Measurements from ENCODE around the gene POMGNT1.

The POMGNT1 gene

GRCh38 chr1:46153732-46154131 is 44.5 kb downstream of the POMGNT1 start:
- Histone ChIP-seq H3K4me1 (ENCODE audit: low read depth, poor library complexity, severe bottlenecking) (peaks cover 23% of the 10 kb centered on the region), H3K79me2 (ENCODE audit: insufficient read depth, low read depth) (no peaks in the 10 kb centered on the region), H3K4me3 (IDR thresholded peaks at IDR 0.05; ENCODE audit: insufficient read depth, low read depth, low read length) (no peak overlapping the region), H2AFZ (ENCODE audit: low read depth) (no peak overlapping the region), H4K20me1 (ENCODE audit: insufficient read depth) (no peaks in the 10 kb centered on the region), H3K9ac (no peak overlapping the region), H3K4me2 (peak overlapping the region; percentile 0; the same call in 1 of the 2 replicates), H3K27ac (no peak overlapping the region), H3K36me3 (ENCODE audit: insufficient read depth) (no peaks in the 10 kb centered on the region), H3K27me3 (ENCODE audit: insufficient read depth, low read depth) (no peaks in the 10 kb centered on the region)
- no peak for TF ChIP-seq CTCF (conservative IDR thresholded peaks at IDR 0.05; ENCODE audit: low read depth, low read length)

- H3K4me2 ChIP-seq, result peak overlapping the region; percentile 0; the same call in 1 of the 2 replicates
- no peak overlapping the region for H3K4me3 ChIP-seq (IDR thresholded peaks at IDR 0.05; ENCODE audit: insufficient read depth, low read depth, low read length)
- no peaks in the 10 kb centered on the region for H4K20me1 ChIP-seq (ENCODE audit: insufficient read depth)
- H2AFZ ChIP-seq (ENCODE audit: low read depth), result no peak overlapping the region
- no peaks in the 10 kb centered on the region for H3K79me2 ChIP-seq (ENCODE audit: insufficient read depth, low read depth)
- no peak overlapping the region for H3K27ac ChIP-seq
- H3K27me3 ChIP-seq (ENCODE audit: insufficient read depth, low read depth), result no peaks in the 10 kb centered on the region
- H3K4me1 ChIP-seq (ENCODE audit: low read depth, poor library complexity, severe bottlenecking), result peaks cover 18% of the 10 kb centered on the region
- H3K36me3 ChIP-seq (ENCODE audit: insufficient read depth), result no peaks in the 10 kb centered on the region
- no peak for TF ChIP-seq CTCF (conservative IDR thresholded peaks at IDR 0.05; ENCODE audit: low read depth, low read length)
- no peak overlapping the region for H3K9ac ChIP-seq
Measured at GRCh38 chr1:46153228-46153627, 45.0 kb downstream of the POMGNT1 start.

GRCh38 chr1:46152016-46152415 is 46.2 kb downstream of the POMGNT1 start:
- Histone ChIP-seq H3K4me2 (no peak overlapping the region), H3K9ac (no peak overlapping the region)

GRCh38 chr1:46150085-46150484 is 48.1 kb downstream of the POMGNT1 start:
- no peak for TF ChIP-seq CTCF (conservative IDR thresholded peaks at IDR 0.05; ENCODE audit: low read depth, low read length)

More at GRCh38 chr1:46152016-46152415, 46.2 kb downstream of the POMGNT1 start:
- Histone ChIP-seq H3K4me1 (ENCODE audit: low read depth, poor library complexity, severe bottlenecking) (peaks cover 8% of the 10 kb centered on the region), H2AFZ (ENCODE audit: low read depth) (no peak overlapping the region), H3K79me2 (ENCODE audit: insufficient read depth, low read depth) (no peaks in the 10 kb centered on the region), H4K20me1 (ENCODE audit: insufficient read depth) (no peaks in the 10 kb centered on the region), H3K36me3 (ENCODE audit: insufficient read depth) (no peaks in the 10 kb centered on the region), H3K27me3 (ENCODE audit: insufficient read depth, low read depth) (no peaks in the 10 kb centered on the region), H3K27ac (no peak overlapping the region), H3K4me3 (IDR thresholded peaks at IDR 0.05; ENCODE audit: insufficient read depth, low read depth, low read length) (no peak overlapping the region)
- TF ChIP-seq CTCF (conservative IDR thresholded peaks at IDR 0.05; ENCODE audit: low read depth, low read length), result no peak

More at GRCh38 chr1:46150085-46150484, 48.1 kb downstream of the POMGNT1 start:
- no peak overlapping the region for H2AFZ ChIP-seq (ENCODE audit: low read depth)
- H3K4me2 ChIP-seq, result no peak overlapping the region
- peaks cover 8% of the 10 kb centered on the region for H3K4me1 ChIP-seq (ENCODE audit: low read depth, poor library complexity, severe bottlenecking)
- H3K9ac ChIP-seq, result no peak overlapping the region
- no peak overlapping the region for H3K4me3 ChIP-seq (IDR thresholded peaks at IDR 0.05; ENCODE audit: insufficient read depth, low read depth, low read length)
- no peaks in the 10 kb centered on the region for H3K79me2 ChIP-seq (ENCODE audit: insufficient read depth, low read depth)
- no peaks in the 10 kb centered on the region for H3K27me3 ChIP-seq (ENCODE audit: insufficient read depth, low read depth)
- H3K27ac ChIP-seq, result no peak overlapping the region
- H3K36me3 ChIP-seq (ENCODE audit: insufficient read depth), result no peaks in the 10 kb centered on the region
- H4K20me1 ChIP-seq (ENCODE audit: insufficient read depth), result no peaks in the 10 kb centered on the region

Measured in KMS-11 (cell line).